HUES48 (cell line): ENCODE measurements around the gene HES6.
A peak's percentile ranks its signal among the peaks of the same experiment; 100 is the strongest.

ENCODE experiments used
- H3K27ac ChIP-seq: one replicate; pipeline ENCODE4 v1.7.0; 2013; ENCODE audit warnings: low read depth, low read length, inconsistent platforms
- H3K27me3 ChIP-seq: 2 replicates; pipeline ENCODE4 v1.6.1; 2013; ENCODE audit warnings: mild to moderate bottlenecking, low read length; ENCODE audit not compliant: control insufficient read depth, insufficient read depth
- H3K36me3 ChIP-seq: 2 replicates; pipeline ENCODE4 v1.6.1; 2013; ENCODE audit warnings: low read length; ENCODE audit not compliant: control insufficient read depth, insufficient read depth
- H3K4me1 ChIP-seq: 2 replicates; pipeline ENCODE4 v1.6.1; 2013; ENCODE audit warnings: mild to moderate bottlenecking, low read length; ENCODE audit not compliant: control insufficient read depth, insufficient read depth
- H3K4me3 ChIP-seq: 2 replicates; pipeline ENCODE4 v1.5.1; 2013; ENCODE audit warnings: mild to moderate bottlenecking, low read depth, low read length
- H3K9ac ChIP-seq: 2 replicates; pipeline ENCODE4 v1.6.1; 2013; ENCODE audit warnings: mild to moderate bottlenecking, low read depth, low read length, moderate library complexity
- H3K9me3 ChIP-seq: 2 replicates; pipeline ENCODE4 v1.6.1; 2013; ENCODE audit warnings: low read length; ENCODE audit not compliant: control insufficient read depth, insufficient read depth

The HES6 gene

GRCh38 chr2:238203973-238204683 lies 35.7 kb downstream of the HES6 start:
- Histone ChIP-seq H3K27ac (peak overlapping the region; percentile 27), H3K27me3 (peaks cover 10% of the 10 kb centered on the region), H3K4me3 (peak overlapping the region; percentile 83), H3K4me1 (peaks cover 4% of the 10 kb centered on the region; the same call in 1 of the 2 replicates), H3K36me3 (no peaks in the 10 kb centered on the region), H3K9me3 (no peaks in the 10 kb centered on the region), H3K9ac (peak overlapping the region; percentile 43)

GRCh38 chr2:238203094-238203972 lies 36.5 kb downstream of the HES6 start, which contains the start of gene ILKAP:
Gene ILKAP (minus strand): TSS chr2:238203695. CDS start chr2:238203553, 142 bp downstream.
- peak within 1 kb of the TSS; percentile 54 for H3K9ac ChIP-seq
- H3K27me3 ChIP-seq = peaks cover 8% of the 10 kb centered on the region
- H3K9me3 ChIP-seq = no peaks in the 10 kb centered on the region
- H3K4me1 ChIP-seq = peaks cover 4% of the 10 kb centered on the region; the same call in 1 of the 2 replicates
- no peaks in the 10 kb centered on the region for H3K36me3 ChIP-seq
- peak within 1 kb of the TSS; percentile 55 for H3K27ac ChIP-seq
- peak within 1 kb of the TSS; percentile 83 for H3K4me3 ChIP-seq

GRCh38 chr2:238202326-238203093 lies 37.3 kb downstream of the HES6 start:
- Histone ChIP-seq H3K9me3 (no peaks in the 10 kb centered on the region), H3K27ac (no peak overlapping the region), H3K4me1 (peaks cover 4% of the 10 kb centered on the region; the same call in 1 of the 2 replicates), H3K36me3 (no peaks in the 10 kb centered on the region), H3K4me3 (peak overlapping the region; percentile 83), H3K27me3 (peaks cover 8% of the 10 kb centered on the region), H3K9ac (peak overlapping the region; percentile 54)

- H3K4me3 ChIP-seq = no peak overlapping the region
- H3K27me3 ChIP-seq = no peaks in the 10 kb centered on the region
- no peaks in the 10 kb centered on the region for H3K9me3 ChIP-seq
- H3K27ac ChIP-seq = no peak overlapping the region
- peaks cover 81% of the 10 kb centered on the region for H3K36me3 ChIP-seq
- no peak overlapping the region for H3K9ac ChIP-seq
- H3K4me1 ChIP-seq = no peaks in the 10 kb centered on the region
These were observed 49.4 kb downstream of the HES6 start for GRCh38 chr2:238190445-238190844.
